HepG2 (cell line): Measurements from ENCODE around the gene RPUSD3. TPM values are rescaled to one million over a fixed set of nuclear protein-coding genes. Genes with fewer than 3 reads are reported as not detected.
A peak's percentile ranks its signal among the peaks of the same experiment; 100 is the strongest.

Experiments
- GATAD2A ChIP-seq: IDR thresholded peaks from 2 replicates; pipeline ENCODE4 v1.6.1; 2016
- GZF1 ChIP-seq: sonication (generic); formaldehyde crosslinking; IDR thresholded peaks from 2 replicates; pipeline ENCODE4 v1.5.1; 2020; ENCODE audit warnings: mild to moderate bottlenecking, missing genetic modification reagents
- HMGA1 ChIP-seq: sonication (generic); formaldehyde crosslinking; conservative IDR thresholded peaks from 2 replicates; pipeline ENCODE4 v1.4.0; 2020; ENCODE audit warnings: missing genetic modification reagents
- HNRNPLL ChIP-seq: fragments of 200-400 bp; formaldehyde crosslinking; IDR thresholded peaks from 2 replicates; pipeline ENCODE4 v1.6.1; 2017; ENCODE audit warnings: mild to moderate bottlenecking, low read depth, low read length; ENCODE audit not compliant: poor library complexity, severe bottlenecking
- HOXA9 ChIP-seq: sonication (generic); formaldehyde crosslinking; IDR thresholded peaks from 2 replicates; pipeline ENCODE4 v1.8.1; 2022; ENCODE audit warnings: missing genetic modification reagents, mild to moderate bottlenecking, moderate library complexity, borderline replicate concordance
- KDM6A ChIP-seq: IDR thresholded peaks from 2 replicates; pipeline ENCODE4 v1.6.1; 2016; ENCODE audit warnings: low read depth
- MXI1 ChIP-seq: IDR thresholded peaks from 3 replicates; pipeline ENCODE4 v1.6.1; 2012; ENCODE audit warnings: low read depth, low read length, inconsistent platforms, borderline replicate concordance
- NCOA2 ChIP-seq: sonication (generic); formaldehyde crosslinking; IDR thresholded peaks from 2 replicates; pipeline ENCODE4 v1.8.0; 2022; ENCODE audit warnings: inconsistent platforms
- NFATC3 ChIP-seq: sonication (generic); formaldehyde crosslinking; IDR thresholded peaks from 2 replicates; pipeline ENCODE4 v1.5.1; 2020; ENCODE audit warnings: mild to moderate bottlenecking, missing genetic modification reagents
- PAWR ChIP-seq: sonication (generic); formaldehyde crosslinking; IDR thresholded peaks from 2 replicates; pipeline ENCODE4 v1.4.0; 2020; ENCODE audit warnings: missing genetic modification reagents, mild to moderate bottlenecking, borderline replicate concordance
- RORA ChIP-seq: sonication (generic); formaldehyde crosslinking; IDR thresholded peaks from 2 replicates; pipeline ENCODE4 v1.5.0; 2020; ENCODE audit warnings: mild to moderate bottlenecking, missing genetic modification reagents, moderate library complexity
- SMARCE1 ChIP-seq: fragments of 450-650 bp; IDR thresholded peaks from 2 replicates; pipeline ENCODE4 v1.6.1; 2017; ENCODE audit warnings: borderline replicate concordance
- SP2 ChIP-seq: sonication (generic); formaldehyde crosslinking; IDR thresholded peaks from 2 replicates; pipeline ENCODE4 v1.5.1; 2020; ENCODE audit warnings: mild to moderate bottlenecking, missing genetic modification reagents
- TAF1 ChIP-seq: sonication (generic); formaldehyde crosslinking; IDR thresholded peaks from 2 replicates; pipeline ENCODE4 v1.4.0; 2020; ENCODE audit warnings: missing genetic modification reagents
- TCF7 ChIP-seq: sonication (generic); IDR thresholded peaks from 2 replicates; pipeline ENCODE4 v1.6.1; 2016; ENCODE audit warnings: antibody characterized with exemption, low read depth
- YY1 ChIP-seq: IDR thresholded peaks from 2 replicates; pipeline ENCODE4 v1.6.1; 2011; ENCODE audit warnings: low read length, low read depth, moderate library complexity, mild to moderate bottlenecking; ENCODE audit not compliant: insufficient read depth, insufficient replicate concordance
- ZNF121 ChIP-seq: sonication (generic); formaldehyde crosslinking; IDR thresholded peaks from 2 replicates; pipeline ENCODE4 v1.5.0; 2020; ENCODE audit warnings: mild to moderate bottlenecking, missing genetic modification reagents
- ZNF256 ChIP-seq: sonication (generic); formaldehyde crosslinking; conservative IDR thresholded peaks from 2 replicates; pipeline ENCODE4 v1.4.0; 2020; ENCODE audit warnings: missing genetic modification reagents
- ZNF264 ChIP-seq: sonication (generic); formaldehyde crosslinking; IDR thresholded peaks from 2 replicates; pipeline ENCODE4 v1.4.0; 2020; ENCODE audit warnings: missing genetic modification reagents
- ZNF292 ChIP-seq: sonication (generic); formaldehyde crosslinking; IDR thresholded peaks from 2 replicates; pipeline ENCODE4 v1.8.1; 2022; ENCODE audit warnings: mild to moderate bottlenecking, low read depth, missing genetic modification reagents, borderline replicate concordance
- ZNF335 ChIP-seq: sonication (generic); formaldehyde crosslinking; IDR thresholded peaks from 2 replicates; pipeline ENCODE4 v1.4.0; 2020; ENCODE audit warnings: missing genetic modification reagents
- ZNF552 ChIP-seq: sonication (generic); formaldehyde crosslinking; IDR thresholded peaks from 2 replicates; pipeline ENCODE4 v1.9.0; 2022; ENCODE audit warnings: missing genetic modification reagents, mild to moderate bottlenecking, borderline replicate concordance
- ZNF598 ChIP-seq: sonication (generic); formaldehyde crosslinking; IDR thresholded peaks from 2 replicates; pipeline ENCODE4 v1.5.1; 2020; ENCODE audit warnings: mild to moderate bottlenecking, missing genetic modification reagents, borderline replicate concordance
- ZNF652 ChIP-seq: IDR thresholded peaks from 2 replicates; pipeline ENCODE4 v1.6.1; 2016; ENCODE audit warnings: low read depth, borderline replicate concordance
- ZNF660 ChIP-seq: sonication (generic); formaldehyde crosslinking; IDR thresholded peaks from 2 replicates; pipeline ENCODE4 v1.5.1; 2020; ENCODE audit warnings: mild to moderate bottlenecking, low read depth, missing genetic modification reagents, borderline replicate concordance
- ZNF816 ChIP-seq: sonication (generic); formaldehyde crosslinking; IDR thresholded peaks from 2 replicates; pipeline ENCODE4 v1.8.0; 2022; ENCODE audit warnings: missing genetic modification reagents, mild to moderate bottlenecking, borderline replicate concordance
- ZNF83 ChIP-seq: sonication (generic); formaldehyde crosslinking; IDR thresholded peaks from 2 replicates; pipeline ENCODE4 v1.4.0; 2020; ENCODE audit warnings: missing genetic modification reagents, mild to moderate bottlenecking, borderline replicate concordance
- polyA plus RNA-seq, 8 experiments: library from polyadenylated mRNA; depleted of rRNA in 3 of 8; stranded (reverse) in 7 of 8; unstranded in 1 of 8; fragments of >200 nt; fragmentation: Illumina TruSeq in 4 of 8; extraction: Trizol in 4 of 8; gene quantifications; 2 replicates each; pipeline versions ENCODE4 v1.2.1 to v1.2.3, GENCODE V29; 2011 to 2016; ENCODE audit warnings: low read depth in 4 of 8, missing spikeins in 1 of 8, mixed read lengths in 1 of 8; ENCODE audit not compliant: insufficient read depth in 1 of 8
- total RNA-seq, 5 experiments: library from RNA; depleted of rRNA; stranded (reverse); fragments of >200 nt; fragmentation: Illumina TruSeq; extraction: Trizol; gene quantifications; 2 replicates each; pipeline ENCODE4 v1.2.3, GENCODE V29; 2016; ENCODE audit warnings: low read depth in 1 of 5
- TF ChIP-seq, protein P1 (sequence below): sonication (generic); formaldehyde crosslinking; IDR thresholded peaks from 2 replicates; pipeline ENCODE4 v1.4.0; 2020; ENCODE audit warnings: missing genetic modification reagents
- TF ChIP-seq, protein P2 (sequence below): sonication (generic); formaldehyde crosslinking; IDR thresholded peaks from 2 replicates; pipeline ENCODE4 v1.5.0; 2020; ENCODE audit warnings: mild to moderate bottlenecking, missing genetic modification reagents

The RPUSD3 gene
- total and polyA plus RNA-seq, 2 of the 13 experiments (the other 11 are each of a cell fraction or from before 2014, with no cell fraction given): 32.1 to 48.7 TPM

DNA sequence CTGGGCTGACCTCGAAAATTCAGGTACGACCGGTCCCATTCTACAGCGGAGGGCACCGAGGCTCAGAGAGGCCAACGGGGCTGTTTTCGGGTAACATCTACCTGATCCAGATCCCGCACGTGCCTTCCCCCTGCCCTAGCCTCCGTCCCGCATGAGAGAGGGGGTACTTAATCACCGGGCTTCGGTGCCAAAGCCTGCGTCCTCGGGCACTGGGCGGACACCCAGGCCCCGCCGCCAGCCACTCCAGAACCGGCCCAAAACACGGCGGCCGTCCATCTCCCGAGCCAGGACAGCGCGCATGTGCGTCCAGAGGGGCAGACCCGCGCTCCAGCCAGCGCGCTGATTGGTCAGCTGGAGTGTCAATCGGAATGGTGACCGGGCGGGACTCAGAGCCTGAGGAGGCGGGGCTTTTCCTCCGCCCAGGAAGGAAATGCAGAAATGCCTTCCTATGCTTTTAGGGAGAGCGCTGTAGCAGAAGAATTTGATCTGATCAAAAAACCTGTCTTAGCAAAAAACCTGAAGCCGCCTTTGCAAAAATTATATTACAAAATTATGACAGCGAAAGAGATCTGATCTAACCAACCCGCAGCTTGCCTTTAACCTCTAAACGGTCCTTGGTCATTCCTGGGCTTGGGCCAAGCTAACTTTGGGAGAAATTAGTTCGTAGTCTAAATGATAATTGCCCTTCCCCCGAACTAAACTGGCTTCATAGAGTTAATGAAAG lies at the start of gene RPUSD3 (continued):
- TF ChIP-seq, protein P1, sequence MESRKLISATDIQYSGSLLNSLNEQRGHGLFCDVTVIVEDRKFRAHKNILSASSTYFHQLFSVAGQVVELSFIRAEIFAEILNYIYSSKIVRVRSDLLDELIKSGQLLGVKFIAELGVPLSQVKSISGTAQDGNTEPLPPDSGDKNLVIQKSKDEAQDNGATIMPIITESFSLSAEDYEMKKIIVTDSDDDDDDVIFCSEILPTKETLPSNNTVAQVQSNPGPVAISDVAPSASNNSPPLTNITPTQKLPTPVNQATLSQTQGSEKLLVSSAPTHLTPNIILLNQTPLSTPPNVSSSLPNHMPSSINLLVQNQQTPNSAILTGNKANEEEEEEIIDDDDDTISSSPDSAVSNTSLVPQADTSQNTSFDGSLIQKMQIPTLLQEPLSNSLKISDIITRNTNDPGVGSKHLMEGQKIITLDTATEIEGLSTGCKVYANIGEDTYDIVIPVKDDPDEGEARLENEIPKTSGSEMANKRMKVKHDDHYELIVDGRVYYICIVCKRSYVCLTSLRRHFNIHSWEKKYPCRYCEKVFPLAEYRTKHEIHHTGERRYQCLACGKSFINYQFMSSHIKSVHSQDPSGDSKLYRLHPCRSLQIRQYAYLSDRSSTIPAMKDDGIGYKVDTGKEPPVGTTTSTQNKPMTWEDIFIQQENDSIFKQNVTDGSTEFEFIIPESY (CRISPR knock-in tag): no peak
- TF ChIP-seq HNRNPLL (peak; percentile 37), ZNF816 (CRISPR knock-in tag) (no peak), NFATC3 (CRISPR knock-in tag) (no peak), ZNF292 (CRISPR knock-in tag) (no peak), SMARCE1 (no peak), ZNF652 (no peak), ZNF83 (no peak), GZF1 (CRISPR knock-in tag) (0 out of 2 replicates have a peak, but pooled peaks have one; percentile 65), TAF1 (peak; percentile 93), HMGA1 (no peak), TCF7 (no peak), PAWR (CRISPR knock-in tag) (no peak), ZNF552 (CRISPR knock-in tag) (no peak), HOXA9 (CRISPR knock-in tag) (no peak), KDM6A (CRISPR knock-in tag) (no peak), YY1 (peak; percentile 47), ZNF256 (CRISPR knock-in tag) (no peak), MXI1 (peak; percentile 59; the same call in 1 of the 3 replicates), RORA (CRISPR knock-in tag) (no peak), GATAD2A (CRISPR knock-in tag) (no peak; the same call in 1 of the 2 replicates), ZNF660 (no peak), ZNF598 (CRISPR knock-in tag) (no peak), ZNF335 (CRISPR knock-in tag) (peak; percentile 50; the same call in 1 of the 2 replicates), ZNF264 (CRISPR knock-in tag) (no peak), ZNF121 (CRISPR knock-in tag) (no peak), NCOA2 (CRISPR knock-in tag) (no peak), SP2 (CRISPR knock-in tag) (peak; percentile 97)
- TF ChIP-seq, protein P2, sequence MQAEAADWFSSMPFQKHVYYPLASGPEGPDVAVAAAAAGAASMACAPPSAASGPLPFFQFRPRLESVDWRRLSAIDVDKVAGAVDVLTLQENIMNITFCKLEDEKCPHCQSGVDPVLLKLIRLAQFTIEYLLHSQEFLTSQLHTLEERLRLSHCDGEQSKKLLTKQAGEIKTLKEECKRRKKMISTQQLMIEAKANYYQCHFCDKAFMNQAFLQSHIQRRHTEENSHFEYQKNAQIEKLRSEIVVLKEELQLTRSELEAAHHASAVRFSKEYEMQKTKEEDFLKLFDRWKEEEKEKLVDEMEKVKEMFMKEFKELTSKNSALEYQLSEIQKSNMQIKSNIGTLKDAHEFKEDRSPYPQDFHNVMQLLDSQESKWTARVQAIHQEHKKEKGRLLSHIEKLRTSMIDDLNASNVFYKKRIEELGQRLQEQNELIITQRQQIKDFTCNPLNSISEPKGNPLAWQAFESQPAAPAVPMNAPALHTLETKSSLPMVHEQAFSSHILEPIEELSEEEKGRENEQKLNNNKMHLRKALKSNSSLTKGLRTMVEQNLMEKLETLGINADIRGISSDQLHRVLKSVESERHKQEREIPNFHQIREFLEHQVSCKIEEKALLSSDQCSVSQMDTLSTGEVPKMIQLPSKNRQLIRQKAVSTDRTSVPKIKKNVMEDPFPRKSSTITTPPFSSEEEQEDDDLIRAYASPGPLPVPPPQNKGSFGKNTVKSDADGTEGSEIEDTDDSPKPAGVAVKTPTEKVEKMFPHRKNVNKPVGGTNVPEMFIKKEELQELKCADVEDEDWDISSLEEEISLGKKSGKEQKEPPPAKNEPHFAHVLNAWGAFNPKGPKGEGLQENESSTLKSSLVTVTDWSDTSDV (CRISPR knock-in tag): no peak
